Lower leg skin (tissue), 3 donors: Measurements from ENCODE around the gene CRTC3.

Experiments used
- POLR2A ChIP-seq, 2 donors: fragments of 450-650 bp; IDR thresholded peaks; one replicate each; pipeline ENCODE4 v1.6.1; 2016 to 2017; ENCODE audit warnings: antibody characterized with exemption in 2 of 2, mild to moderate bottlenecking in 1 of 2, moderate library complexity in 1 of 2
- TF ChIP-seq, protein P1 (sequence below), 3 donors: fragments of 450-650 bp; IDR thresholded peaks; one replicate each; pipeline ENCODE4 v1.5.1; 2016; ENCODE audit warnings: antibody characterized with exemption in 3 of 3, mild to moderate bottlenecking in 3 of 3, moderate library complexity in 2 of 3

DNA sequence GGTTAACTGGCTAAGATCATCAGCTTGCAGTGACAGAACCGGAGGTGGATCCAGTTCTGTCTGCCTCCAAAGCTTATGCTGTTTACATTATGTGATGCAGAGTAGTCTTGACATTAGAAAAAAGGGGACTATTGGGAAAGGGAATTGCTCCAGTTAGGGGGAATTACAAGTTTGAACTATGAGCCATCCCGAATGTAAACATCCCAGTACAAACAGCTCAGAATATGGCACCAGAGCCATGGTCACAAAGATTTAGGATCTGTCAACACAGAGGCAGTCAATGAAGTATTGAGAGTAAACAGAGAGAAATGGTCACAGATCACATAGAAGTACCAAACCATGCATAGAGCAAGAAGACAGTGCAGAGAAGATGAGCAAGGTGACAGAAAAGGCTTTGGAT lies 39.8 kb upstream of the CRTC3 start:
- TF ChIP-seq, protein P1, sequence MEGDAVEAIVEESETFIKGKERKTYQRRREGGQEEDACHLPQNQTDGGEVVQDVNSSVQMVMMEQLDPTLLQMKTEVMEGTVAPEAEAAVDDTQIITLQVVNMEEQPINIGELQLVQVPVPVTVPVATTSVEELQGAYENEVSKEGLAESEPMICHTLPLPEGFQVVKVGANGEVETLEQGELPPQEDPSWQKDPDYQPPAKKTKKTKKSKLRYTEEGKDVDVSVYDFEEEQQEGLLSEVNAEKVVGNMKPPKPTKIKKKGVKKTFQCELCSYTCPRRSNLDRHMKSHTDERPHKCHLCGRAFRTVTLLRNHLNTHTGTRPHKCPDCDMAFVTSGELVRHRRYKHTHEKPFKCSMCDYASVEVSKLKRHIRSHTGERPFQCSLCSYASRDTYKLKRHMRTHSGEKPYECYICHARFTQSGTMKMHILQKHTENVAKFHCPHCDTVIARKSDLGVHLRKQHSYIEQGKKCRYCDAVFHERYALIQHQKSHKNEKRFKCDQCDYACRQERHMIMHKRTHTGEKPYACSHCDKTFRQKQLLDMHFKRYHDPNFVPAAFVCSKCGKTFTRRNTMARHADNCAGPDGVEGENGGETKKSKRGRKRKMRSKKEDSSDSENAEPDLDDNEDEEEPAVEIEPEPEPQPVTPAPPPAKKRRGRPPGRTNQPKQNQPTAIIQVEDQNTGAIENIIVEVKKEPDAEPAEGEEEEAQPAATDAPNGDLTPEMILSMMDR (IDR thresholded peaks at IDR 0.05): peak in 1 of 3 donors; percentile 60
- no peak for TF ChIP-seq POLR2A (IDR thresholded peaks at IDR 0.05)
